HG03135 (cell line): ENCODE data around the gene SRGAP3.

Experiments
- ATAC-seq: cut with Tn5 transposase; IDR thresholded peaks from one replicate; pipeline ENCODE4 v1.9.1; 2021; ENCODE audit warnings: mild to moderate bottlenecking, moderate library complexity; ENCODE audit not compliant: unreplicated experiment

SRGAP3 gene

DNA sequence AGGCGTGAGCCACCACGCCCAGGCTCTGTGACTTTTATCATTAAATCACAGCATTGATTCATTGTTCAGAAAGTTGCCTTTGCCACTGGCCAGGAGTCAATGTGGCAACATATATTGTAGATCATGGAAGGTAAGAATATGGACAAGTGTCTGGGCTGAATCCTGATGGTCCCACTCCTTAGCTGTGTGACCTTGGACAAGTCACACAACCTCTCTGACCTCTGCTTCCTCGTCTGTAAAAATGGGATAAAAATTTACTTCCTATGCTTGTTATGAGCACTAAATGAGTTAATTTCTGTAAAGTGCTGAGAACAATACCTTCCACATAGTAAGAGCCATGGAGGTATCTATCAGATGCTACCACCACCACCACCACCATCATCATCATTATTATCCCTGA lies 182.7 kb downstream of the SRGAP3 start:
- ATAC-seq = no peak

DNA sequence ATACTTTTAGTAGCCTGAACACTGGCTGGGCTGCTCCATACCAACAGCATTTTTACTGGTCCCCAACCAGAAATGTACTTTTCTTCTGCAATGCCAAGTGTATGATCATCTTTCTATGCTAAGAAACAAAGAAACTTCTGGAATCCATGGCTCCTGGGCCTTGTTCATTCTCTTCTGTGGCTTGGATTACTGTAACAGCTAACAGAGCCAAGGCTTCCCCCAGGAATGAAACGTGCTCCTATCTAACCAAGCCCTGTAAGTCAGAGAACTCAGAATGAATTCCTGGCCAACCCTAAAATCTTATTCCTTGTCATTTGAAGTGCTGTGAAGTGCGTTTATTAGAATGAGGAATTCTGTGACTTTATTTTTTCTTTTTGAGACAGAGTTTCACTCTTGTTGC lies 183.3 kb downstream of the SRGAP3 start:
- no peak for ATAC-seq

DNA sequence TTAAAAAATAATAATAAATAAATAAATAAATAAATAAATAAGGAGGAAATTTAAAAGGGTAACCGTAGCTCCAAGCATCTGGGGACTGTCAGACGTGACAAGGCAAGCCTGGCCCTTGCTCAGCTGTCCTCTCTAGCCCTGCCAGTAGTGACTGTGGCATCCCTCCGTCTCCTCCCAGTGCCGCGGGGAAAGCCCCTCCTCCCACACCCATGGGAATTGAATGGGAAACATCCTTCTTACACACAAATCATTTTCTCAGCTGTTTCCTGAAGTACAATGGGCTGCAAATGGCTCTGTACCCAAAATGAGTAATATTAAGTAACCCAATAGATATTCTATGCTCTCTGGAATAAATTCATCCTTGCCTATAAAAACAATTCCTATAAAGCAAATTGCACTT lies 184.6 kb downstream of the SRGAP3 start:
- ATAC-seq = no peak

DNA sequence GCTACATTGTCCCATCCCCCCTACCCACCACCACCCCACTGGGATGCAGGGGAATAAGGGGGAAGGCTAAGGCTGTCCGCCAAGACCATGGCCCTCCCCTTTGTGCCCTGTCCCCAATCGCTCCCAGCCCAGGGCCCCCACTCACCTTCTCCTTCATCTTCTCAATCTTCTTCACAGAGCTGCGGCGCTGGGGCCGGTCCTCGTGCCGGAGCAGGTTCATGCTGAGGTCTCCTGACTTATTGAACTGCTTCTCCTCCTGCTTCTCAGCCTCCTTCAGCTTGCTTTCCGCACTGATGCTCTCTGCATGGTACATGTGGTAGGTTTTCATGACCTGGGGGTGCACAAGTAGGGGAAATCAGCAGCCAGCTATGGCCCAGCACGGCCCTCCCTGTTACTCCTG lies 185.2 kb downstream of the SRGAP3 start:
- ATAC-seq = no peak

DNA sequence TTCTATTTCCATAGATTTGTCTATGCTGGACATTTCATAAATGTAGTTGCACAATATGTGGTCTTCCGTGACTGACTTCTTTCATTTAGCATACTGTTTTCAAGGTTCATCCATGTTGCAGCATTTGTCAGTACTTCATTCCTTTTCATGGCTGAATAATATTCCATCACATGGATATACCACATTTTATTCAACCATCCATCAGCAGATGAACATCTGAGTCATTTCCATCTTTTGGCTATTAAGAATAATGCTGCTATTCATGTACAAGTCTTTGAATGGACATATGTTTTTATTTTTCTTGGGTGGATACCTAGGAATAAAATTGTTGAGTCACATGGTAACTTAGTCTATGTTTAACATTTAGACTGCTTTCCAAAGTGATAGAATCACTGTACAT lies 186.9 kb downstream of the SRGAP3 start:
- no peak for ATAC-seq

DNA sequence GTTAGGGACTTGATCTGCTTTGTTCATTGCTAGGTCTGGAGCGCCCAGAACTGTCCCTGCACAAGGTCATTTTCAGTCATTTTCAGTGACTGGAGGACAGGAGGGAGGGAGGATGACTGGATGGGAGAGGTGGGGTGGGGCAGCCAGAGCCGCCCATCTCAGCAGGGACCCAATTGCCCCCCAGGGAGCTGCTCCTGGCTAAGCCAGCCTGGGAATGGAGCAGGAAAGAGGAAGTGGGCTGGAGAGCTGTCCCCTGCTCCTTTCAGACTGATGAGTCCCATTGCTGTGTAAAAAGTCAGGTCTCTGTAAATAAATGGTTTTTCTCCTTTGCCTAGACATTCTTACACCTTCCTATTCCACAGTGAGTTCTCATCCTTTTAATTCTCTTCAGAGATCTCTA lies 187.8 kb downstream of the SRGAP3 start:
- no peak for ATAC-seq

DNA sequence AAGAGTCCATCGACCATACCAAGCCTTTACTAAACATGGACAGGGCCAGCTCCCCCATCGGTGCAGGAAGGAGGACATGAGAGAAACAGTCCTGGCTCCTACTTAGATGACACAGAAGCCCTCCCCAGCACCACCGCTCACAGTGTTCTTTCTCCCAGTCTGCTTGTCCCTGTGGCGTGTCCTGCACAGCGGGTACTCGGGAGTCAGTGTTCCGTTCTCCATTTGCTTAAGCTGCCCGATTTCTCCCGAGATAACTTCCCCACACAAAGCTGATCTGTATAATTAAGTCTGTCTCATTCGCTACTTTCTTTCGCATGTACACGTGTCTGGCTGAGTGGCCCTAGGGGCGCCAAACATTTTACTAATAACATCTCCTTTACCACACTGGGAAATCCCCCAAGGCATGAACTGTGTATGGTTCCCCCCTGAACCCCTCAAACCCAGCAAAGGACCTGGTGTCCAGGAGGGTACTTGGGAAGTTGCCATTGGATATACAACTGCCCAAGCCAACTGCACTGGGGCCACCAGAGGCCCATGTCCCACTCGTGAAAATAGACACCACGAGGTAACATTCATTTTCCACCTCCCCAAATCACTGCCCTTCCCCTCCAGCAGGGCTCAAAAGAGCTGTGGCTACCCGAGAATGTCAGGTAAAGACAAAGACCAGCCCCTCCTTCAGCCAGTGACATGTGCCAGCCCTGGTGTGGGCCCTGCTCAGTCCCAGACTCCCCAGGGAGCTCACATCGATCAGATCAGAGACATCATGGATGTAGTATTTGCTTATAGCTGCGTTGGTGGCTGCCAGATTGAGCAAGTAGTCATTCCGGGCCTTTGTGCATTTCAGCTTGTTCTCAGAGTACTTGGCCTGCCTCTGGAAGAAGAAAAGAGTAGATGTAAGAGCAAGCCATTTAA lies 189.7 kb downstream of the SRGAP3 start:
- no peak for ATAC-seq

DNA sequence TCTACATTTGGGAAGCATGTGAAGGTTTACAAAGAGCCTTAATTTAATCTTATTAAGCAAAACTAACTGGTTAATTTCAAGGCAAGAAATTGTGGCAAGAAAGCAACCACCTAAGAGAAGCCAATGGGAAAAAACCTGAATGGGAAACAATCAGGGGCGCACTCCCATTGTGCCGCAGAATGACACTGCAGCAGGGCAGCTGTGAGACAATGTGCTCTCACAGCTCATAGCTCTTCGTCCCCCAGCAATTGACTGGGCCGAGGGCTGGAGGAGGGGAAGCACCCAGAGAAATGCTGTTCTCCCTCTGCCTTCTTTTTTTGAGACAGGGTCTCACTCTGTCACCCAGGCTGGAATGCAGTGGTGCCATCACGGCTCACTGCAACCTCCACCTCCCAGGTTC lies 192.9 kb downstream of the SRGAP3 start:
- no peak for ATAC-seq

DNA sequence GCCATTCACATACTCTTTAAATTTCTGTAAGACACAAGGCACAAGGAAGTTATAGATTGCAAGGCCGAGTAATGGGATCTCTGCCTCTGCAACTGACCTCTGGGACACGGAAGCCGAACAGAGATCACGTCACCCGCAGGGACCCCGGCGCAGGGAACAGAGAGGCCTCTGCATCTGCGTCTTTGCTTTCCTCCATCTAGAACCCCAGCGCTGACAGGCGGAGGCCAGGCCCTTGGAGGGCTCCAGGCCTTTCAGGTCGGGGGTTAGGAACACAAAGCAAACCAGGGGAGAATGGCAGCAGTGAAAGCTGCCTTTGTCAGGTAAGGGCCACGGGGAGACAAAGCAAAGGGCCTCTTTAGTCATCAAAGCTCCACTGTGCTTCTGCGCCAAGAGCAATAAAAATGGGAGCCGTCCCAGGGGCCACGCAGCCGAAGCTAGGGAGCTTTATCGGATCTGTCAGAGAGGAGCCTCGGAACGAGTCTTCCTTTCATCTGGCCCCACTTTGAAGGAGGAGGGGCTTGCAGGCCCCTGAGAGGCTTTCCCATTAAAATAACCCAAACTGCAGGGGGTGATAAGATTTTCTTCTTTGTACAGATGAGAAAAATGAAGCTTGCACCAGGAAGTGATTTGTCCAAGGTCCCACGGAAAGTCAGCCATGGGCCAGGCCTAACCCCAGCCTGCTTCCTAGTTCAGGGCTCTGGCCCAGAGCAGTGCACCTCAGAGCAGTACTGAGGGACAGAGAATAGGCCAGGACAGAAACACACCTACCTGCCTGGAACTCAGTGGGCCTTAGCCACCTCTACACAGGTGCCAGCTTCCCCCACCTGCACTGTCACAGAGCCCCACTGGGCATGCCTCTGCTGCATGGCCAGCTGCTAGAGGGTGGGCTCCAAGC lies 201.7 kb downstream of the SRGAP3 start:
- no peak for ATAC-seq

DNA sequence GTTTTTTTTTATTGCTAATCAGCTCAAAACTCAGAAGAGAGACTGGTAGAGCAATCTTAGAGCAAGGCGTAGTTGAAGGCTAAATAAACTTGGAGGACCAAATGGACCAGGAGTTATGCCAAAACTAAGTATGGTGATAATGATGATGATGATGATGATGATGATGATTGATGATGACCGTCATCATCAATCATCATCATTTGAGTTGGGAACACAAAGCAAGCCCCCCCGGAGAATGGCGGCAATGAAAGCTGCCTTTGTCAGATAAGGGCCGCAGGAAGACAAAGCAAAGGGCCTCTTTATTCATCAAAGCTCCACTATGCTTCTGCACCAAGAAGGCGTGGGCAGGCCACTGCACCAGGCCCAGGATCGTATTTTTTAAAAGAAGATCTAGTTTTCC lies 204.1 kb downstream of the SRGAP3 start:
- ATAC-seq = no peak

DNA sequence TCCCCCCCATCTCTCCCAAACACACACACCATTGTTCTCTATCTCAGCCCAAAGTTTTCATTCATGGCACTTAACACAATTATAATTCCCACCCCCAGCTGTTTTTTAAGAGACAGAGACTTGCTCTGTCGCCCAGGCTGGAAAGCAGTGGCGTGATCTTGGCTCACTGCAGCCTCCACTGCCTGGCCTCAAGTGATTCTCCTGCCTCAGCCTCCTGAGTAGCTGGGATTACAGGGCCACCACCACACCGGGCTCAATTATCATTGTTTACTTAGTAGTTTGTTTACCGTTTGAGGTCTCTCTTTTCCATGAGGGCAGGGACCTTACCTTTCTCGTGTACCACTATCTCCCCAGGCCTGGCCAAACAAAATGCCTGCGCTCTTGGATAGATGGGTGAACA lies 206.4 kb downstream of the SRGAP3 start:
- ATAC-seq = no peak

DNA sequence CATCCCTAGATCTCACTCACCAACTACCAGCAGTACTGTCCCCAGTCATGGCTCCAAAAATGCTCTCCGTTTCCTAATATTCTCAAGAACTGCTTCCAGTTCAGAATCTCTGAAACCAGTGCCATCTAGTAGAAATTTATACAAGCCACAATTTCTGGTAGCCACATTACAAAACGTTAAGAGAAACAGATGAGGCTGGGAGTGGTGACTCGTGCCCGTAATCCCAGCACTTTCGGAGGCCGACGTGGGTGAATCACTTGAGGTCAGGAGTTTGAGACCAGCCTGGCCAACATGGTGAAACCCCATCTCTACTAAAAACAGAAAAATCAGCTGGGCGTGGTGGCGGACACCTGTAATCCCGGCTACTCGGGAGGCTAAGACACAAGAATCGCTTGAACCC lies 207.8 kb downstream of the SRGAP3 start:
- no peak for ATAC-seq

DNA sequence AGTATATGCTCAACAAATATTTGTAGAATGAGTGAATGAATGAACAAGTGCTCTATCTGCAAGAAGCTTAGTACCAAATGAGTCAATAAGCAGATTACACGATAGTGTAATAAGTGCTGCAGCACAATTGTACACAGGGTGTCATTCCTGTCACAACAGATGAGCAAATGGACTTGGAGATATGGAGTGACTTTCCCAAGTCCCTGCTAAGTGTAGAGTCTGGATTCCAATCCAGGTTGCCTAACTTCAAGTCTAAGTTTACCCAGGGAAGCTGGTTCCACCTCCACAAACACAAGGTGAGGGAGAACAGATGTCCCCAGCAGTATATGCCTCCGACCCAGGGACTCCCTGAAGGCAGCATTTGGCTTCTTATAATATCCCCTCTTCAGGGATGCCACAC lies 208.4 kb downstream of the SRGAP3 start:
- no peak for ATAC-seq

DNA sequence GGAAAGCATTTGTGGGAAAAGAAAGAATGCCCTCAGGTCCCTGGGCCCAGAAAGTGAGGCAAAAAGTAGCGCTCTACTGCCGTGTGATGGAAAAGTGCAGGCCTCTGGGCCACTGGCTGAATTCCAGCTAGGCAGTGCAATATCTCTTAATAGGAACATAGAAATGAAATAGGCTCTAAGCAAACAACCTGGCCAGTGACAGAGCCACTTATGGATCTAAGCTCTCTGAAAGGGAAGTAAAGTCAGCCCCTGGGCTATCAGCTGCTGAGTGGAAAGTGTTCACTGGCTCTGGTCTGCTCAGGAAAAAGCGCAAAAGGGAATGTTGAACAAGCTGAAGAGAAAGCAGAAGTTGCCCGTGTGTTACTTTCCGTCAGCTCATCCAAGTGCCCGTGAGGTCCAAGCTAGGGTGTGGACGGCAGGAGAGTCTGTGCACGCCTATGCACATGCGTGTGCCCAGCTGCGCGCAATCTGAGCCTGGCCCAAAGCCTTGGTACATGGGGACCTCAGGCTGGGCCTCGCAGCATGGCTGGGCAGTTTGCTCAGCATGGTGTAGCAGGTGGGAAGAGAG lies 212.2 kb downstream of the SRGAP3 start:
- ATAC-seq = no peak

DNA sequence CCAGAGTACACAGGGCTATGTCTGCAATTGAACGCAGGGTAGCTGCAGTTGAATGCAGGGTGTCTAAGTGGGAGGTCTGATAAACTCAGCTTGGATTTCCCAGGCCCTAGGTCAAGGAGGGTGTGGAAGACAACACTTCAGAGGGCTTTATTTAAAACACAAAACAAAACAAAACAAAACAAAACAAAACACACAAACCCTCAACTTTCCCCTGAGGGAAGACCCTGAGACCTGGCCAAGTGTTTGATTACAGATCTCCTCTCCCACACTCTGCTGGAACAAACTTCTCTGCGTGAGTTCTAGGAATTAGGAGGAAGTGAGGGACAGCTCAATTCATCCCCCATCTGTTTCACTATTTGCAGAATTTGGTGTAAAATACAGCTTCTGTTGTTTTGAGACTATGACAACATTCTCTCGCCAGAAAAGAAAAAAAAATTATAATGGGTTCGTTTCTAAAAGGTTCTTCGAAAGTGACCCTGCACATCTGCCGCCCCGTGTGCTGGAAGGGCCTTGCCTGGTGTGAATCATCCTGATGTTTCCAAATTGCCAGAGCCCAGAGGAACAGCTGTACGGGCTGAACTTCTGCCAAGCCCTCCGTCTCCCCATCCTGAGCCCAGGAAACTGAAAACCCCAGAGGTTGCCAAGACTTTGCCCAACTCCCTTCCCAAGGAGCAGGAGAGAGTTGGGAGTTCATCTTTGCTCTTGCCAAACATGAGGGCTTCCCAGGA lies 212.9 kb downstream of the SRGAP3 start:
- ATAC-seq = no peak

DNA sequence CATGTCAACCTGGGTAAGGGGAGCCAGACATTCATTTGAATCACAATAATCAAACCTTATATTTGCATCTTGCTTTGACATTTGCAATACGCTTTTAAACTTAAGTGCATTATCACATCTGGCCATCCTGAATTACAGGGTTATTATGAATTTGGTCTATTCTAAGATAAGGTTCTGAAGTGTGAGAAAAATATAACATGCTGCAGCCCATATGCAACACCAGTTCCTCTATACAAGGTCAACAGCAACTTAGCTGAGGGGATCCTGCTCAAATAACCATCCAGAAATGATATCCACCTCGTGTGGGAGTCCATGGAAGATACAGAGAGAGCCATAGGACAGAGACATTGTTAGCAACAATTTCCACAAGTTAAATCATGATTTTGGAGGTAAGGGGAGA lies 213.5 kb downstream of the SRGAP3 start:
- no peak for ATAC-seq

DNA sequence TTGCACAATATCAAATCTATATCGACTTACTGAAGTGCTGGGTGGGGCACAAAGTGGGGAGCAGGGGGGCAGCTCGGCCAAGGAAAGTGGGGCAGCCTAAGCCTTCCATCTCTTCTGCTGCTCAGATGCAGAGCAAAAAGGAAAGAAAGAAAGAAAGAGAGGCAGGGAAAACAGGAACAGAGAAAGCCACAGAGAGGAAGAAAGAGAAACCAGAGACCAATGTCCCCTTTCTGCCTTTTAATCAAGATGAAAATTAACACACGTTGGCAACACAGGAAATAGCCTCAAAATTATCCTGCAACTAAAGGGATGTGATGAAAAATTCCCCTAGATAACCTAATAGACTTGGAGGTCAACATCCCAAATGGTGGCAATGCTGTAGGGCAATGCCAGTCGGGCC lies 214.0 kb downstream of the SRGAP3 start:
- ATAC-seq = no peak

DNA sequence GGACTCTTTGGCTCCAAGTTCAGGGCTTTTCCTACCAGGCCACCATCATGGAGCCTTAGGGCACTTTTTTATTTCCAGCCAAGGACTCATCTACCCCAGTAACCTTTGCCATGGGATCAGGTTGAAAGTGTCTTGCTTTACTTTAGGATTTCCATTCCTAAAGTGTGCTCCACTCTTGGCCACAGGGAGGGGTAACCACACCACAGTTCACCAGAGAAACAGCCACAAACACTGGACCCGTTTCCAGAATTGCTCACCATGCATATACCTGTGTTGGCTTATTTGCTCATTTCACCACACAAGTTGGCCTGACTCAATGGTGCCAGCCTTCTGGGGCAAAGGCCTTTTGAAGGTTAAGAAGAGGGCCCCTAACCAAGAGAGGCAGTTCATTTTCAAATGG lies 215.6 kb downstream of the SRGAP3 start:
- ATAC-seq = no peak

DNA sequence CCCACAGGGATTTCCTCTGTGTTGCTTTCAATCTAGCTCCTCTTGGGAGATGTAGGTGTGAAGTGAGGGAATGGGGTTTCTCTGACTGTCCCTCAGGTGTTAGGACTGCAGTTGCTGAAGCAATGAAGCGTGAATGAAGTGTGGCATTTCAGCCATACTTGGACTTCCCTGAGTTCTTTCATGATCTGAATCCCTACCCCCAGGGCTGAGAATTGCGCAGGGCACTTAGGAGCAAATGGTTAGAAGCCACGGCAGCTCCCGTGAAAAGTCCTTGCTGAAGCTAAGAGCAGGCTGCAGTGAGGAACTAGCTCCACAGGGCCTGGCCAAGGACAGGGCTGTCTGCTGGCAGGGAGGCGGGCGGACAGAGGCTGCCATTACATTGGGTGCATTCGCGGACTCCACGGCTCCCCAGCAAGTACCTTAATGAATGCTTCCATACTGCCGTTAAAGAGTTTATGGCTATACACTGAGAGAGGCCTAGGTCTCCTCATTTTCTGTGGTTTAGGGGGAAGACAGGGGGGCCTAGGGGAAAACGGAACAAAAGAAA lies 217.1 kb downstream of the SRGAP3 start:
- ATAC-seq = no peak

DNA sequence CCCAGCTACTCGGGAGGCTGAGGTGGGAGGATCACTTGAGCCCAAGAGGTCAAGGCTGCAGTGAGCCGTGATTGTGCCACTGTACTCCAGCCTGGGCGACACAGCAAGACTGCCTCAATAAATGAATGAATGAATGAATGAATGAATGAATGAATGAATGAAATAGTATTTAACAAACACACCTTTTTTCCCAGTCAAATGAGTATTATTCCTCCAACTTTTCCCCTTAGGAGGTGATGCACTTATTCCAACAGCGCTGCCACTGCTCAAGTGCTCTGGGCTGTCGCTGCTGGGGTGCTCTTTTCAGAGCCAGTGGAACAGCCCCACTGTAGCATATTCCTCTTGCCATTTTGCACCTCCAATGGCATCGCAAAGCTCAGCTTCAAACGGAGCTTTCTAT lies 219.4 kb downstream of the SRGAP3 start:
- no peak for ATAC-seq

DNA sequence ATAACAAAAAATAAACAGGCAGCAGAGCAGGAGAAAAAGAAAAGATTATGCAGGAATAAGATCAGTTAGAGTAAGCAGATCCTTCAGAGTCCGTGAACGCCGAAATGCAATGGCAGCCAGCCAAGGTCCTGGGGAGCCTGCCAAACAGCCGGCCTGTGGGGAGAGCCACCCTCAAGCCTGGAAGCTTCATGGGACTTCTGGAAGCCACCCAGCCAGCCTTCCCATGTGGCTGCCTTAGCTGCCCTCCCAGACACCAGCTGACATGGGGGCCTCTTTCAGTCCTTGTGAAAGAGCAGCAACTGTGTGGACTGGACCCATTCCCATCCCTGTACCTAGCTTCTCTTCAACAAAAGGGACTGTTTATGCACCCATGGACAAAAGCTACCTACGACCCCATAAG lies 221.3 kb downstream of the SRGAP3 start:
- ATAC-seq = no peak
